Measurements from ENCODE around the gene POLR2M. TPM values are rescaled to one million over a fixed set of nuclear protein-coding genes. Genes with fewer than 3 reads are reported as not detected.

POLR2M gene
- total RNA-seq, 4 donors from 2014 or later = 95.2 to 1,545 (median 900) TPM

- no peak for DNase-seq
Measured at GRCh38 chr15:57740048-57740447, 33.5 kb downstream of the POLR2M start.

GRCh38 chr15:57741089-57741488 is 34.6 kb downstream of the POLR2M start:
- no peaks in the 10 kb centered on the region for H3K27me3 ChIP-seq
- H3K27ac ChIP-seq = peak overlapping the region in 1 of 2 donors; percentile 47
- H3K9me3 ChIP-seq = no peaks in the 10 kb centered on the region
- intact Hi-C loops (cut with DNase I; ENCODE audit: low total_unique reads) = loop anchor here (5.0 to 10.0 kb wide), 2 partner anchors 184 to 324 kb away; partner anchors contain the start of gene ALDH1A2
- no peak overlapping the region for H3K4me3 ChIP-seq
- H3K36me3 ChIP-seq = no peaks in the 10 kb centered on the region
- peaks cover 6 to 12% of the 10 kb centered on the region in 2 donors for H3K4me1 ChIP-seq
- DNase-seq = no peak
- TF ChIP-seq POLR2A (IDR thresholded peaks at IDR 0.05) (no peak), CTCF (IDR thresholded peaks at IDR 0.05) (no peak)

More at GRCh38 chr15:57740048-57740447, 33.5 kb downstream of the POLR2M start:
- Histone ChIP-seq H3K27me3 (no peaks in the 10 kb centered on the region), H3K4me3 (no peak overlapping the region), H3K27ac (peak overlapping the region in 1 of 2 donors; percentile 35), H3K36me3 (no peaks in the 10 kb centered on the region), H3K9me3 (no peaks in the 10 kb centered on the region), H3K4me1 (peaks cover 6 to 12% of the 10 kb centered on the region in 2 donors)
- TF ChIP-seq POLR2A (IDR thresholded peaks at IDR 0.05) (no peak), CTCF (IDR thresholded peaks at IDR 0.05) (no peak)
- intact Hi-C loops (cut with DNase I; ENCODE audit: low total_unique reads) = loop anchor here (5.0 to 10.0 kb wide), 2 partner anchors 183 to 325 kb away; partner anchors contain the start of gene ALDH1A2

- no peaks in the 10 kb centered on the region for H3K27me3 ChIP-seq
- H3K4me3 ChIP-seq = no peak overlapping the region
- H3K36me3 ChIP-seq = no peaks in the 10 kb centered on the region
- peak overlapping the region in 1 of 2 donors; percentile 47 for H3K27ac ChIP-seq
- H3K9me3 ChIP-seq = no peaks in the 10 kb centered on the region
- H3K4me1 ChIP-seq = peaks cover 6 to 12% of the 10 kb centered on the region in 2 donors
- TF ChIP-seq POLR2A (IDR thresholded peaks at IDR 0.05) (no peak), CTCF (IDR thresholded peaks at IDR 0.05) (no peak)
- DNase-seq = no peak
- intact Hi-C loops (cut with DNase I; ENCODE audit: low total_unique reads) = loop anchor here (5.0 to 10.0 kb wide), 2 partner anchors 186 to 321 kb away; partner anchors contain the start of gene ALDH1A2
Measured at GRCh38 chr15:57743424-57743823, 36.9 kb downstream of the POLR2M start.

GRCh38 chr15:57746786-57747185 is 40.3 kb downstream of the POLR2M start:
- Histone ChIP-seq H3K36me3 (no peaks in the 10 kb centered on the region), H3K27ac (peak overlapping the region; percentile 82 to 96), H3K4me3 (peak overlapping the region; percentile 16 to 23), H3K27me3 (no peaks in the 10 kb centered on the region), H3K4me1 (peaks cover 6 to 12% of the 10 kb centered on the region in 2 donors), H3K9me3 (no peaks in the 10 kb centered on the region)
- intact Hi-C loops (cut with DNase I; ENCODE audit: low total_unique reads) = loop anchor here (10.0 kb wide), 1 partner anchor 318 kb away; the partner anchor contains the start of gene ALDH1A2
- DNase-seq = peak in 1 of 2 donors; percentile 30
- TF ChIP-seq POLR2A (IDR thresholded peaks at IDR 0.05) (no peak), CTCF (IDR thresholded peaks at IDR 0.05) (no peak)

GRCh38 chr15:57747206-57747896 is 40.8 kb downstream of the POLR2M start:
- H3K27ac ChIP-seq = peak overlapping the region; percentile 82 to 96
- intact Hi-C loops (cut with DNase I; ENCODE audit: low total_unique reads) = loop anchor here (10.0 kb wide), 1 partner anchor 317 kb away; the partner anchor contains the start of gene ALDH1A2
- H3K9me3 ChIP-seq = no peaks in the 10 kb centered on the region
- DNase-seq = peak; percentile 56 to 66
- peak in 1 of 2 donors; percentile 9 for TF ChIP-seq POLR2A (IDR thresholded peaks at IDR 0.05)
- TF ChIP-seq CTCF (IDR thresholded peaks at IDR 0.05) = no peak
- H3K27me3 ChIP-seq = no peaks in the 10 kb centered on the region
- H3K4me3 ChIP-seq = peak overlapping the region; percentile 16 to 23
- H3K36me3 ChIP-seq = no peaks in the 10 kb centered on the region
- H3K4me1 ChIP-seq = peaks cover 6 to 12% of the 10 kb centered on the region in 2 donors

Measured in uterus (tissue), 4 donors.